ENCODE results near the gene TANC1. TPM values are rescaled to one million over a fixed set of nuclear protein-coding genes. Genes with fewer than 3 reads are reported as not detected.

The TANC1 gene
- total RNA-seq, 1 donor from 2014 or later: 45.0 TPM

- no peaks in the 10 kb centered on the region for H3K9me3 ChIP-seq (ENCODE audit: insufficient read depth, low read depth, low read length)
- peak overlapping the region; percentile 9 for H3K4me3 ChIP-seq (ENCODE audit: insufficient read depth, low read depth, low read length)
- Mint-ChIP-seq H3K27ac (ENCODE audit: unreplicated experiment) (no peak overlapping the region), H3K4me1 (ENCODE audit: low read depth, unreplicated experiment) (peaks cover 23% of the 10 kb centered on the region), H3K9me3 (ENCODE audit: unreplicated experiment) (peaks cover 5% of the 10 kb centered on the region), H3K4me3 (ENCODE audit: unreplicated experiment) (peak overlapping the region; percentile 14), H3K36me3 (ENCODE audit: low read depth, unreplicated experiment) (peaks cover 1% of the 10 kb centered on the region), H3K27me3 (ENCODE audit: low read depth, unreplicated experiment) (no peaks in the 10 kb centered on the region)
- peak overlapping the region; percentile 68 for H3K4me2 ChIP-seq (ENCODE audit: low read length)
- H2AFZ ChIP-seq (ENCODE audit: low read depth, low read length): no peak overlapping the region
- peak overlapping the region; percentile 14 for H3K9ac ChIP-seq (ENCODE audit: low read length)
- H3K27ac ChIP-seq (ENCODE audit: low read depth, low read length): no peak overlapping the region
- TF ChIP-seq EZH2 (IDR thresholded peaks at IDR 0.05; ENCODE audit: insufficient read depth, low read length): no peak
- no peak for TF ChIP-seq CTCF (IDR thresholded peaks at IDR 0.05; ENCODE audit: insufficient read depth, low read depth, low read length)
- DNase-seq (ENCODE audit: low read depth) (peak; percentile 74), FAIRE-seq (no peak)
- H3K27me3 ChIP-seq (ENCODE audit: insufficient read depth, low read length): no peaks in the 10 kb centered on the region
- H3K4me1 ChIP-seq (ENCODE audit: insufficient read depth, low read length): peaks cover 26% of the 10 kb centered on the region
- no peaks in the 10 kb centered on the region for H4K20me1 ChIP-seq (ENCODE audit: insufficient read depth, low read length)
- no peaks in the 10 kb centered on the region for H3K79me2 ChIP-seq (ENCODE audit: insufficient read depth, low read length)
- no peaks in the 10 kb centered on the region for H3K36me3 ChIP-seq (ENCODE audit: insufficient read depth, low read length)
Measured at GRCh38 chr2:158926478-158926948, 41.9 kb upstream of the TANC1 start.

DNA sequence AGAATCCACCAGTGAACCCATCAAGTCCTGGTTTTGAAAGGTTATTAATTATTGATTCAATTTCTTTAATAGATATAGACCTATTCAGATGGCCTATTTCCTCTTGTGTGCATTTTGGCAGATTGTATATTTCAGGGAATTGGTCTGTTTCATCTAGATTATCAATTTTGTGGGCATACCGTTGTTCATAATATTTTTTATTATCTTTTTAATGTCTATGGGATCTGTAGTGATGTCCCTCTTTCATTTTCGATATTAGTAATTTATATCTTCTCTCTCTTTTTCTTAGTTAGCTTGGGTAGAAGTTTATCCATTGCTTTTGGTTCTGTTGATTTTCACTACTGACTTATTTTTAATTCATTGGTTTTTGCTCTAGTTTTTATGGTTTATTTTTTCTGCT, 39.9 kb upstream of the TANC1 start:
- Mint-ChIP-seq H3K4me3 (ENCODE audit: unreplicated experiment) (no peak overlapping the region), H3K9me3 (ENCODE audit: unreplicated experiment) (peaks cover 5% of the 10 kb centered on the region), H3K36me3 (ENCODE audit: low read depth, unreplicated experiment) (peaks cover 1% of the 10 kb centered on the region), H3K27ac (ENCODE audit: unreplicated experiment) (no peak overlapping the region), H3K27me3 (ENCODE audit: low read depth, unreplicated experiment) (no peaks in the 10 kb centered on the region), H3K4me1 (ENCODE audit: low read depth, unreplicated experiment) (peaks cover 18% of the 10 kb centered on the region)
- no peak overlapping the region for H3K9ac ChIP-seq (ENCODE audit: low read length)
- FAIRE-seq (no peak), DNase-seq (ENCODE audit: low read depth) (no peak)
- no peak for TF ChIP-seq CTCF (IDR thresholded peaks at IDR 0.05; ENCODE audit: insufficient read depth, low read depth, low read length)
- no peak for TF ChIP-seq EZH2 (IDR thresholded peaks at IDR 0.05; ENCODE audit: insufficient read depth, low read length)
- no peaks in the 10 kb centered on the region for H4K20me1 ChIP-seq (ENCODE audit: insufficient read depth, low read length)
- H3K9me3 ChIP-seq (ENCODE audit: insufficient read depth, low read depth, low read length): no peaks in the 10 kb centered on the region
- no peaks in the 10 kb centered on the region for H3K27me3 ChIP-seq (ENCODE audit: insufficient read depth, low read length)
- H3K27ac ChIP-seq (ENCODE audit: low read depth, low read length): no peak overlapping the region
- H2AFZ ChIP-seq (ENCODE audit: low read depth, low read length): no peak overlapping the region
- peaks cover 26% of the 10 kb centered on the region for H3K4me1 ChIP-seq (ENCODE audit: insufficient read depth, low read length)
- no peak overlapping the region for H3K4me3 ChIP-seq (ENCODE audit: insufficient read depth, low read depth, low read length)
- H3K4me2 ChIP-seq (ENCODE audit: low read length): no peak overlapping the region
- H3K79me2 ChIP-seq (ENCODE audit: insufficient read depth, low read length): no peaks in the 10 kb centered on the region
- no peaks in the 10 kb centered on the region for H3K36me3 ChIP-seq (ENCODE audit: insufficient read depth, low read length)

DNA sequence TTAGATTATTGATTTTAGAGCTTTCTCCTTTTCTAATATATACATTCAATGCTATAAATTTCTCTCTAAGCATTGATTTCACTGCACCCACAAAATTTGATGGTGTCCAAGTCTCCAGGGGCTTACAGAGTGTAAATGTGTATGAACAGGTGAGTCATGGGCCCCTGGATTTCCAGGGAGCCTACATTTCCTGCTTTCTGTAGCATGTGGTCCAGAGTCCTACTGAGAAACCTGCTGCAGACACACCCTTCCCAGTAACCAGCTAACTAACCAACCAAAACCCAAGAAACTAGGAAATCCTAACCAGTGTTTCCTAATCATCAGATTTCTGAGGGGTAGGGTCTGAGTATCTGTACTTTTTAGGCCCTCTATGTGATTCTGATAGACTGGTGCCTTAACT, 39.5 kb upstream of the TANC1 start:
- Mint-ChIP-seq H3K27me3 (ENCODE audit: low read depth, unreplicated experiment) (no peaks in the 10 kb centered on the region), H3K4me1 (ENCODE audit: low read depth, unreplicated experiment) (peaks cover 20% of the 10 kb centered on the region), H3K9me3 (ENCODE audit: unreplicated experiment) (peaks cover 5% of the 10 kb centered on the region), H3K36me3 (ENCODE audit: low read depth, unreplicated experiment) (peaks cover 1% of the 10 kb centered on the region), H3K4me3 (ENCODE audit: unreplicated experiment) (no peak overlapping the region), H3K27ac (ENCODE audit: unreplicated experiment) (no peak overlapping the region)
- TF ChIP-seq EZH2 (IDR thresholded peaks at IDR 0.05; ENCODE audit: insufficient read depth, low read length) (no peak), CTCF (IDR thresholded peaks at IDR 0.05; ENCODE audit: insufficient read depth, low read depth, low read length) (no peak)
- no peaks in the 10 kb centered on the region for H3K79me2 ChIP-seq (ENCODE audit: insufficient read depth, low read length)
- DNase-seq (ENCODE audit: low read depth) (no peak), FAIRE-seq (no peak)
- H3K4me1 ChIP-seq (ENCODE audit: insufficient read depth, low read length): peaks cover 24% of the 10 kb centered on the region
- no peaks in the 10 kb centered on the region for H3K9me3 ChIP-seq (ENCODE audit: insufficient read depth, low read depth, low read length)
- H3K27ac ChIP-seq (ENCODE audit: low read depth, low read length): no peak overlapping the region
- no peak overlapping the region for H2AFZ ChIP-seq (ENCODE audit: low read depth, low read length)
- no peak overlapping the region for H3K4me2 ChIP-seq (ENCODE audit: low read length)
- no peak overlapping the region for H3K4me3 ChIP-seq (ENCODE audit: insufficient read depth, low read depth, low read length)
- H3K27me3 ChIP-seq (ENCODE audit: insufficient read depth, low read length): no peaks in the 10 kb centered on the region
- no peaks in the 10 kb centered on the region for H4K20me1 ChIP-seq (ENCODE audit: insufficient read depth, low read length)
- H3K9ac ChIP-seq (ENCODE audit: low read length): no peak overlapping the region
- H3K36me3 ChIP-seq (ENCODE audit: insufficient read depth, low read length): no peaks in the 10 kb centered on the region

All from astrocyte (in vitro differentiated cells and primary cell).